HFF-Myc (cell line): ENCODE results near the gene MICAL2.

ENCODE experiments used
- DNase-seq: peaks from one replicate; pipeline ENCODE4 v3.0.0-alpha.2; 2011; ENCODE audit warnings: low read depth; ENCODE audit errors: extremely low read depth
- H3K4me3 ChIP-seq: replicated peaks from 2 replicates; pipeline ENCODE4 v1.5.1; 2011; ENCODE audit warnings: low read depth, mild to moderate bottlenecking, control low read depth, low read length
- TF ChIP-seq, protein P1 (sequence below): IDR thresholded peaks from 2 replicates; pipeline ENCODE4 v1.5.1; 2012; ENCODE audit warnings: mild to moderate bottlenecking, low read depth, low read length, control low read depth; ENCODE audit errors: missing control alignments

The MICAL2 gene, protein sequence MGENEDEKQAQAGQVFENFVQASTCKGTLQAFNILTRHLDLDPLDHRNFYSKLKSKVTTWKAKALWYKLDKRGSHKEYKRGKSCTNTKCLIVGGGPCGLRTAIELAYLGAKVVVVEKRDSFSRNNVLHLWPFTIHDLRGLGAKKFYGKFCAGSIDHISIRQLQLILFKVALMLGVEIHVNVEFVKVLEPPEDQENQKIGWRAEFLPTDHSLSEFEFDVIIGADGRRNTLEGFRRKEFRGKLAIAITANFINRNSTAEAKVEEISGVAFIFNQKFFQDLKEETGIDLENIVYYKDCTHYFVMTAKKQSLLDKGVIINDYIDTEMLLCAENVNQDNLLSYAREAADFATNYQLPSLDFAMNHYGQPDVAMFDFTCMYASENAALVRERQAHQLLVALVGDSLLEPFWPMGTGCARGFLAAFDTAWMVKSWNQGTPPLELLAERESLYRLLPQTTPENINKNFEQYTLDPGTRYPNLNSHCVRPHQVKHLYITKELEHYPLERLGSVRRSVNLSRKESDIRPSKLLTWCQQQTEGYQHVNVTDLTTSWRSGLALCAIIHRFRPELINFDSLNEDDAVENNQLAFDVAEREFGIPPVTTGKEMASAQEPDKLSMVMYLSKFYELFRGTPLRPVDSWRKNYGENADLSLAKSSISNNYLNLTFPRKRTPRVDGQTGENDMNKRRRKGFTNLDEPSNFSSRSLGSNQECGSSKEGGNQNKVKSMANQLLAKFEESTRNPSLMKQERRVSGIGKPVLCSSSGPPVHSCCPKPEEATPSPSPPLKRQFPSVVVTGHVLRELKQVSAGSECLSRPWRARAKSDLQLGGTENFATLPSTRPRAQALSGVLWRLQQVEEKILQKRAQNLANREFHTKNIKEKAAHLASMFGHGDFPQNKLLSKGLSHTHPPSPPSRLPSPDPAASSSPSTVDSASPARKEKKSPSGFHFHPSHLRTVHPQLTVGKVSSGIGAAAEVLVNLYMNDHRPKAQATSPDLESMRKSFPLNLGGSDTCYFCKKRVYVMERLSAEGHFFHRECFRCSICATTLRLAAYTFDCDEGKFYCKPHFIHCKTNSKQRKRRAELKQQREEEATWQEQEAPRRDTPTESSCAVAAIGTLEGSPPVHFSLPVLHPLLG

DNA sequence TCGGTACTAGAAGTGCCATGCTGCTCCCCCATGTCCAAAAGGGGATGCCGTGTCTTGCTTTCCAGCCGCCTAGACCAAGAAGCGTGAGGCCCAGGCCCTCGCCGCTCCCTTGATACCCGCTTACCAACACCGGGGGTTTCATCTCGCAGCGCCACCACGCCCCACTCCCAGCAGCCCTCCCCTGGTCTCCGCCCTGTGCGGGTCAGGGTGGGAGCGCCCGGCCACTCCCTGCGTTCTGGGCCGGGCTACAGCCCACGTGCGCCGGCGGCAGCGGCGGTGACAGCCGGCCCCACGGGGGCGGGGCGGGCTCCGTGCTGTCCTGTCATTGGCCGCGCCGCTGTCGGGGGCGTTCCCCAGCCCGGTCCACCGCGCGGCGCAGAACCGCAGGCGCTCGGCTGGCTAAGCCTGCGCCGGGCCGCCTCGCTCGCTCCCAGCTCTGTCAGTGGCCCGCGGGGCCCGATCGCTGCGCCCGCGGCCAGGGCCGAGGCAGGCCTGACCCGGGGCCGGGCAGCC lies at the start of gene MICAL2:
MICAL2 (plus strand) TSS at position 390 of the 513 bp plus-strand sequence. CDS start 51,566 bp downstream, outside the sequence.
- TF ChIP-seq, protein P1, sequence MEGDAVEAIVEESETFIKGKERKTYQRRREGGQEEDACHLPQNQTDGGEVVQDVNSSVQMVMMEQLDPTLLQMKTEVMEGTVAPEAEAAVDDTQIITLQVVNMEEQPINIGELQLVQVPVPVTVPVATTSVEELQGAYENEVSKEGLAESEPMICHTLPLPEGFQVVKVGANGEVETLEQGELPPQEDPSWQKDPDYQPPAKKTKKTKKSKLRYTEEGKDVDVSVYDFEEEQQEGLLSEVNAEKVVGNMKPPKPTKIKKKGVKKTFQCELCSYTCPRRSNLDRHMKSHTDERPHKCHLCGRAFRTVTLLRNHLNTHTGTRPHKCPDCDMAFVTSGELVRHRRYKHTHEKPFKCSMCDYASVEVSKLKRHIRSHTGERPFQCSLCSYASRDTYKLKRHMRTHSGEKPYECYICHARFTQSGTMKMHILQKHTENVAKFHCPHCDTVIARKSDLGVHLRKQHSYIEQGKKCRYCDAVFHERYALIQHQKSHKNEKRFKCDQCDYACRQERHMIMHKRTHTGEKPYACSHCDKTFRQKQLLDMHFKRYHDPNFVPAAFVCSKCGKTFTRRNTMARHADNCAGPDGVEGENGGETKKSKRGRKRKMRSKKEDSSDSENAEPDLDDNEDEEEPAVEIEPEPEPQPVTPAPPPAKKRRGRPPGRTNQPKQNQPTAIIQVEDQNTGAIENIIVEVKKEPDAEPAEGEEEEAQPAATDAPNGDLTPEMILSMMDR = no peak
- peak within 1 kb of the TSS; percentile 77 for H3K4me3 ChIP-seq
- DNase-seq = peak; percentile 43

DNA sequence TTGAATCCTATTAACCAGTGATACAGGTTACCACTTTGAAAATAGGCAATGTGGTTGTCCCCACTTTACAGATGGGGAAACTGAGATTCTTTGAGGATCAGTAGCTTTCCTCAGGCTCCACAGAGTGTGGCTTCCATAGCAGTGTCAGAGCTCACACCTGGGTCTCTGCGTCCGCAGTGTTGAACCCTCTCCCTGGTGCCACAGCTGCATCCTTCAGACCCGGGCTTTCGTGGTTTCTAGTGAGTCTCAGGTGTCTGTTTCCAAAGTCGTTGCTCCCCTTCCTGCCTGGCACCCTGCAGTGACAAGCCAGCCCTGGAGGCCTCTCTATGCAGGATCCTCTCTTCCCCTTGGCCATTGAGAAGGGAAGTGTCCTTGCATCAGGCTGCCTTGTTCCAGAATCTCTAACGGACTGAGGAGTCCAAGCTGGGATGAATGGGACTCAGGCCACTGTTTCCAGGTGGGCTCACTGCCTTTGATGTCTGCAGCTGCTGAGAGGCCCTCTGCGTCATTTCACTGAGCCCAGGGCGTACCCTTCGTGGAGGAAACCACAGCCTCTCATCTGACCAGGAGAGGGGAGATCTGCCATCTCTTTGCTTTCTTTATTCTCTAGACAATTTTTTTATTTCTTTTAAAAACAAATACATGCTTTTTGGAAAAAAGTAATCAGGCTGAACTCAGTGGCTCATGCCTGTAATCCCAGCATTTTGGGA lies 48.4 kb upstream of the MICAL2 start:
- no peak for DNase-seq
- no peak overlapping the region for H3K4me3 ChIP-seq
- TF ChIP-seq, protein P1 = no peak

DNA sequence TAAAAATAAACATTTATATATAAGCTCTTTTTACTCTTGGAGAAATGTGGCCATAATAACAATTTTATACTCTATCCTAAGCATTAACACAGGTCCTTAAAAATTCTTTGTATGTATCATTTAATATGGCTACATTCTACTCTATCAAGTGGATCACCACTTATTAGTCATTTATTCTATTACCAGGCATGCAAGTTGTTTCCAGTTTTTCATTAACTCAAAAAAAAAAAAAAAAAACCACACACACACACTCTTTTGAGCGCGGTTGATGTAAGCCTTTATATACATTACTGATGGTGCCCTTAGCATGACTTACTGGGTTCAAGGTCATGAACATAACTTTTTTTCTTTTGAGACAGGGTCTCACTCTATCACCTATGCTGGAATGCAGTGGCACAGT lies 47.1 kb upstream of the MICAL2 start:
- no peak for DNase-seq
- TF ChIP-seq, protein P1 = no peak
- H3K4me3 ChIP-seq = no peak overlapping the region

DNA sequence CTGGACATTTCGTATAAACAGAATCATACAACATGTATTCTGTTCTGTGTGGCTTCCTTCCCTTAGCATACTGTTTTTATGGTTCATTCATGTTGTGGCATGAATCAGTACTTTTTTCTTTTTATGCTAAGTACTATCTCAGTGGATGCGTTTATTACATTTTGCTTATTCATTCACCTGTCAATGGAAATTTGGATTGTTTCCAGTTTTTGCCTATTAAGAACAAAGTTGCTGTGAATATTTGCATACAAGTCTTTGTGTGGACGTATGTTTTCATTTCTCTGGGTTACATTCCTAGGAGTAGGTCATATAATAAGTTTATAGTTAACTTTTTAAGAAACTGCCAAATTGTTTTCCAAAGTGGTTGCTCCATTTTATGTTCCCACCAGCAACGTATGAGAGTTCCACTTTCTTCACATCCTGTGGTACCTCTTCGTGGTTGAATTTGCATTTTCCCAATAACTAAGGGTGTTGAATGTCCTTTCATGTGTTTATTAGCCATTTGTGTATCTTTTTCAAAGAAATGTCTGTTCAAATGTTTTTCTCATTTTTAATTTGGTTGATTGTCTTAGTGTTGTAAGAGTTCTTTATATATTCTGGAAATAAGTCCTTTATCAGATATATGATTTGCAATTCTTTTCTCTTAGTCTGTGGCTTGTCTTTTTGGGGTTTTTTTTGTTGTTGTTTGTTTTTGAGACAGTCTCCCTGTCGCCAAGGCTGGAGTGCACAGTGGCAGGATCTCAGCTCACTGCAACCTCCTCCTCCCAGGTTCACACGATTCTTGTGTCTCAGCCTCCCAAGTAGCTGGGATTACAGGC lies 46.0 kb upstream of the MICAL2 start:
- no peak for DNase-seq
- H3K4me3 ChIP-seq = no peak overlapping the region
- TF ChIP-seq, protein P1 = no peak

DNA sequence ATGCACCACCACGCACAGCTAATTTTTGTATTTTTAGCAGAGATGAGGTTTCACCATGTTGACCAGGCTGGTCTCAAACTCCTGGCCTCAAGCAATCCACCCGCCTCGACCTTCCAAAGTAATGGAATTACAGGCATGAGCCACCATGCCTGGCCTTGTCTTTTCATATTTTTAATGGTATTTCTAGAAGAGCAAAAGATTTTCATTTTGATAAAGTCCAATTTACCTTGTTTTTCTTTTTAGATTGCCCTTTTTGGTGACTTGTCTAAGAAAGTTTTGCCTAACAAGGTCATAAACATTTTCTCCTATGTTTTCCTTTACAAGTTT lies 45.5 kb upstream of the MICAL2 start:
- TF ChIP-seq, protein P1 = no peak
- no peak overlapping the region for H3K4me3 ChIP-seq
- no peak for DNase-seq
